NOMO-1 treated with DMSO at 0.1 percent for 48 hours (cell line): ENCODE measurements around the gene PUM1.

Source experiments
- DNase-seq: peaks from one replicate; lab custom pipeline; 2025; ENCODE audit not compliant: unreplicated experiment; lab: John Stamatoyannopoulos, UW

Gene PUM1

GRCh38 chr1:30909365-30910068, 156.0 kb downstream of the PUM1 start:
- DNase-seq = no peak

- DNase-seq = no peak
Measured at GRCh38 chr1:30908696-30909364, 156.7 kb downstream of the PUM1 start, which contains the start of gene SDC3. TSS of gene SDC3 (minus strand) at chr1:30908758. CDS start at chr1:30908586, 172 bp downstream.

GRCh38 chr1:30908316-30908695, 157.2 kb downstream of the PUM1 start:
- no peak for DNase-seq

GRCh38 chr1:30907481-30908315, 157.8 kb downstream of the PUM1 start:
- no peak for DNase-seq

- no peak for DNase-seq
Measured at GRCh38 chr1:30906631-30907441, 158.7 kb downstream of the PUM1 start.

- DNase-seq = no peak
Measured at GRCh38 chr1:30905916-30906620, 159.4 kb downstream of the PUM1 start.

- no peak for DNase-seq
Measured at GRCh38 chr1:30905403-30905802, 160.1 kb downstream of the PUM1 start.

GRCh38 chr1:30904962-30905335, 160.6 kb downstream of the PUM1 start:
- no peak for DNase-seq

- no peak for DNase-seq
Measured at GRCh38 chr1:30904191-30904961, 161.1 kb downstream of the PUM1 start.

- DNase-seq = no peak
Measured at GRCh38 chr1:30903343-30904034, 162.0 kb downstream of the PUM1 start.

- DNase-seq = no peak
Measured at GRCh38 chr1:30902593-30903290, 162.8 kb downstream of the PUM1 start.

GRCh38 chr1:30901798-30902581, 163.5 kb downstream of the PUM1 start:
- DNase-seq = no peak

GRCh38 chr1:30900931-30901560, 164.5 kb downstream of the PUM1 start:
- DNase-seq = no peak

- DNase-seq = no peak
Measured at GRCh38 chr1:30900486-30900885, 165.0 kb downstream of the PUM1 start.

- DNase-seq = no peak
Measured at GRCh38 chr1:30899577-30900389, 165.7 kb downstream of the PUM1 start.
